GM18520 (cell line): ENCODE data around the gene SOX8.
"Not testable (repeated sequence)": the region's sequence is repeated elsewhere in the genome, so short reads cannot be mapped to it uniquely, and the experiment has no call there.

ENCODE experiments used
- ATAC-seq: cut with Tn5 transposase; IDR thresholded peaks from one replicate; pipeline ENCODE4 v1.9.1; 2021; ENCODE audit not compliant: unreplicated experiment

The SOX8 gene

GRCh38 chr16:981695-982144, at the start of gene SOX8:
Gene SOX8, plus strand, starts transcription at chr16:981770. Its CDS starts 153 bp downstream, at chr16:981923.
- no peak for ATAC-seq

DNA sequence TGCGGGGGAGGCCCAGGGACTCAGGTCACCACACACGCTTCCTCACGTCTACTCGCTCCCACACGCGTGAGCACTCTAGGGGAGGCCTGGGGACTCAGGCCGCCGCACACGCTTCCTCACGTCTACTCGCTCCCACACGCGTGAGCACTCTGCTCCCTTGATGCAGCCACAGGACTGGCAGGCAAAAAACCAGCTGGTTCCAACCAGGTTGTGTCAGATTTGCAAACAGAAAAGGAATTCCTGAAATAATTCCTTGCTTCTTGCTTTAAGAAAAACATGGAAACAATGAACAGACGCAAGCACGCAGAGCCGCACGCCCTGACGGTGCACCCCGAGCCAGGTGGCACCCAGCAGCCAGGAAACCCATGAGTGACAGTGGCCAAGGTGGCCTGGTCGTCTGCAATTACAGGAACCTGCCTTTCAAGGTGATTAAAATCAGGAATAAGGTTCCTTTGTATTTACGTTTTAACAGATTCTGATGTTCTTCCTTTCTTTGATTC, 48.7 kb upstream of the SOX8 start:
- ATAC-seq: no peak

GRCh38 chr16:933581-933980, 48.0 kb upstream of the SOX8 start:
- no peak for ATAC-seq

DNA sequence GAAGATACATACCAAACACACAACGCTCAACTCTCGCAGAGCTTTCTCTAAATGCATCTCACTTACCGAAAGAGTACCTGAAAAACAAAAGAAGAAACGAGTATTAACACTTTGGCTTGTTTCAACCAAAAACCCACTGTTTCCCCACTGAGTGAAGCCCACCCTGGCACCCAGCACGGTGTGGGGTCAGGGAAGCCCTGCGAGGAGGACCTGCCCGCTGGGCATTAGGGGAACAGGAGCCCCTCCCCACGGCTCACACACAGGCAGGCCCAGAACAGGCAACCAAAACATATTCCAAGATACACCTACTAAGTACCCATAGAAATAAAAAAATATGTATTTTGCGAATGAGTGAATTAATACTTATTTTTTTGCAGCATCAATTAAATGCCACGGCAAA, 47.4 kb upstream of the SOX8 start:
- ATAC-seq: no peak

DNA sequence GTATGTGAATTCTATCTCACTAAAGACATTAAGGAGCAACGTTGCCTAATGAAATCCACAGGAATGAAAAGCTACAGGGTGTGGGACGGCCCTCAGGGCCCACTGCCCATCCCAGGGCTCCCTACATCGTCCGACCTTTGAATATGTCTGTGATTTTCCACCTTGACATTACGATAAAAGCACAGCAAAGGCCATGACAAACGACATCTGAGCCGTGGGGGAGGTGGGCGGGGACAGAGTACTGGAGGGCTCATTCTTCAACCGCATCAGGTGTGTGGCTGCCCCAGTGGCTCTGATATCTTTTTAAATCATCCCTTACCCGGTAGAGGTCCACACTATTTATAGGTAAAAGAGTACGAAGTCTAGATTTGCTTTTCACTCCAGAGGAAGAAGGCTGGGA, 45.9 kb upstream of the SOX8 start:
- ATAC-seq: no peak

DNA sequence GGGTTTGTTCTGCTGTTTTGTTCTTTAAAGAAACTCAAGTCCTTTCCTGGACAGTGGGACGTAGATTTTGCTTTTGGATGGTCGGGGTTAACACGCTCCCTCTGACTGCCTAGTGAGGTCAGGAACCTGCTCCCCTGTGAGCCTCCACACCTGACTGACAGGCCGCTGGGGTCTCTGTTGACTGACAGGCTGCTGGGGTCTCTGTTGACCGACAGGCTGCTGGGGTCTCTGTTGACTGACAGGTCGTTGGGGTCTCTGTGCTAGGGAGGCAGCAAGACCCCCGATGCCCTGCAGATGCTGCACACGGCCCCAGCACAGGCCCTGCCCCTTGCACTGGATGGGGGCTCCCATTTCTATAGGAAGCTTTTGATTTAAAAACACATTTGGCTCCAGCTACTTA, 44.3 kb upstream of the SOX8 start:
- ATAC-seq: no peak

GRCh38 chr16:937723-938122, 43.8 kb upstream of the SOX8 start:
- no peak for ATAC-seq

- ATAC-seq: no peak
Observed at GRCh38 chr16:938136-938535, 43.4 kb upstream of the SOX8 start.

DNA sequence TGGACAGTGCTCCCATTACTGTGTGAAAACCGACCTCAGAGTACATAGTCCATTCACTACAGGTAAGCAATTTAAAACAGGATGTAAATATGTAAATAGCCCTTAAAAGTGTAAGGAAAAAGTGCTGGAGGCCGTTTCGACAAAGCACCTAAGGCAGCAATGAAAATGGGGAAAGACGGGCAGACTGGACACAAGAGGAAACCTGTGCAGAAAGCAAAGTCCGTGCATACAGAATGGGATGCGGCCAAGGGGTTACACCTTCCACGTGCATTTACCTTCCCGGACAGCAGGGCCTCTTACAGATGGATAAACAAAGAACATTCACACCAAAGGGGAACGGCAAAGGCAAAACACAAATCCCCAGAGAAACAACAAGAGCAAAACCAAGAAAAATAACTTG, 42.8 kb upstream of the SOX8 start:
- no peak for ATAC-seq

DNA sequence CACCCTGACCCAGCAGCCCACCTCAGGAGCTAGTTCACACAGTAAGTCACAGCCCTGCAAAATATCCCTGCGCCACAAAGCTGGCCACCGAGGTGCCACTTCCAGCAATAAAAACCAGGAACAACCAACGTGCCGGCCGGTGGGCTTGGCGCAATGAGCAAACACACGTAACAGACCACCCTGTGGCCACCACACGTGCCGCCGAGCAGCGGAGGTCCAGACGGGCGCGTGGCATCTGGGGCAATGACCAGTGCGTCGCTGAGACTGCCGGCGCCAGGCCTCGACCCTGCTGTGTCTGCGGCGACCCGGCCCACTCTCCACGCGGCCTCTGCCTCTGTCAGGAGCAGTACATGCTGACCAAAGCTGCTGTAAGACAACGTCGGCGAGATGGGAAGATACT, 42.3 kb upstream of the SOX8 start:
- no peak for ATAC-seq

- ATAC-seq: no peak
Observed at GRCh38 chr16:939941-940340, 41.6 kb upstream of the SOX8 start.

GRCh38 chr16:942436-943060, 39.0 kb upstream of the SOX8 start:
- ATAC-seq: no peak

GRCh38 chr16:943971-944370, 37.6 kb upstream of the SOX8 start:
- ATAC-seq: no peak

- ATAC-seq: no peak
Observed at GRCh38 chr16:945271-946047, 36.1 kb upstream of the SOX8 start.

DNA sequence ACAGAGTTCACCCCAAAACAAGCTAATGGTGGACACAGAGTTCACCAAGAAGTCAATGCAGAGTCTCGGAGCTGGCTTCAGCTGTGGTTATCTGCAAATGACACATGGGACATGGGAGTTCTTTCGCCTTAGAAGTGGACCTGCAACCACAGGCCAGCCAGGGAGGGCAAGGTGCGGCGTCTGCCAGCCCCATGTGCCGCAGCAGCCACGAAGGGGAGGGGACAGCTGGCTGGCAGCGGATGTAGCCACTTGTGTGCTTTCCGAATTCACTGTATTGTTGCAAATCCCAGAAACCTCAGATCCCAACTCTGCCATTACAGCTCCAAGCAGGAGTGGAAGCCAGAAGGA, 35.5 kb upstream of the SOX8 start:
- ATAC-seq: no peak

DNA sequence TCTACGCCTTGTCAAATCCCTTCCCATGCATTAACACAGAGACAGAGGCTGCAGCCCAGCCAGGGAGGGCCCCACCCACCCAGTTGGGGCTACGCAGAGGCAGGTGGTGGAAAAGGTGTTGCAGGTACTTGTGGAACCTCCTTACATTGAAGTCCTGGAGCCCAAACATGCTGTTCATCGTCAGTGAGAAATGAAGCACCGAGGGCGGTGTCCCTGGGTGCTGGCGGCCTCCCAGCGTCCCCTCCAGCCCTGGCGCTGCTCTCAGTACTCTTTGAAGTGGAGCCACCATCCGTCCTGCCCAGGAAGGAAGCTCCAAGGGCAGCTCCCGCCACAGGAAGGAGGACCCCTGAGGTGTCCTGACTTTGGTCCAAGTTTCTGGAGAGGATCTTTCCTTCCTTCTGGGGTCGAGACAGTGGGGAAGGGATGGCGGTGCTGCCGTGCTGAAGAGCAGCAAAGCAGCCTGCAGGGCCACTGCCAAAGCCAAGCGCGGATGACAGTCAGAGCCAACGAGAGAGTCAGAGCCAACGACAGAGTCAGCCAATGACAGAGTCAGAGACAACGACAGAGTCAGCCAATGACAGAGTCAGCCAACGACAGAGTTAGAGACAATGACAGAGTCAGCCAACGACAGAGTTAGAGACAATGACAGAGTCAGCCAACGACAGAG, 34.2 kb upstream of the SOX8 start:
- ATAC-seq: no peak

GRCh38 chr16:947922-948303, 33.7 kb upstream of the SOX8 start:
- not testable (repeated sequence) for ATAC-seq

DNA sequence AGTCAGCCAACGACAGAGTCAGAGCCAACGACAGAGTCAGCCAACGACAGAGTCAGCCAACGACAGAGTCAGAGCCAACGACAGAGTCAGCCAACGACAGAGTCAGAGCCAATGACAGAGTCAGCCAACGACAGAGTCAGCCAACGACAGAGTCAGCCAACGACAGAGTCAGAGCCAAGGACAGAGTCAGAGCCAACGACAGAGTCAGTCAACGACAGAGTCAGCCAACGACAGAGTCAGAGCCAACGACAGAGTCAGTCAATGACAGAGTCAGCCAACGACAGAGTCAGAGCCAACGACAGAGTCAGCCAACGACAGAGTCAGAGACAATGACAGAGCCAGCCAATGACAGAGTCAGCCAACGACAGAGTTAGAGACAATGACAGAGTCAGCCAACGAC, 32.8 kb upstream of the SOX8 start:
- ATAC-seq: not testable (repeated sequence)

DNA sequence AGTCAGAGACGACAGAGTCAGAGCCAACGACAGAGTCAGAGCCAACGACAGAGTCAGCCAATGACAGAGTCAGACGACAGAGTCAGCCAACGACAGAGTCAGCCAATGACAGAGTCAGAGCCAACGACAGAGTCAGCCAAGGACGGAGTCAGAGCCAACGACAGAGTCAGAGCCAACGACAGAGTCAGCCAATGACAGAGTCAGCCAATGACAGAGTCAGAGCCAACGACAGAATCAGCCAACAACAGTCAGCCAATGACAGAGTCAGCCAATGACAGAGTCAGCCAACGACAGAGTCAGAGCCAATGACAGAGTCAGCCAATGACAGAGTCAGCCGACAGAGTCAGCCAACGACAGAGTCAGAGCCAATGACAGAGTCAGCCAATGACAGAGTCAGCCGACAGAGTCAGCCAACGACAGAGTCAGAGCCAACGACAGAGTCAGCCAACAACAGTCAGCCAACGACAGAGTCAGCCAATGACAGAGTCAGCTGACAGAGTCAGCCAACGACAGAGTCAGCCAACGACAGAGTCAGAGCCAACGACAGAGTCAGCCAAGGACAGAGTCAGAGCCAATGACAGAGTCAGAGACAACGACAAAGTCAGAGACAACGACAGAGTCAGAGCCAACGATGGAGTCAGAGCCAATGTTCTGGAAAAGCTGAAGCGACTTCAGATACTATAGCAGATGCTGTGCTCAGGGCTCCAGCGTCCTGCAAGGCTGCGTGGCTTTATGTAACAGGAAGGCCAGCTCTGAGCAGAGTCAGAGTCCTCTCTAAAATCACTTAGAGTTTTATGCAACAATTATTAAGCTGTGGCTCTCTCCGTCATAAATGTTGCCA, 30.6 kb upstream of the SOX8 start:
- ATAC-seq: not testable (repeated sequence)

DNA sequence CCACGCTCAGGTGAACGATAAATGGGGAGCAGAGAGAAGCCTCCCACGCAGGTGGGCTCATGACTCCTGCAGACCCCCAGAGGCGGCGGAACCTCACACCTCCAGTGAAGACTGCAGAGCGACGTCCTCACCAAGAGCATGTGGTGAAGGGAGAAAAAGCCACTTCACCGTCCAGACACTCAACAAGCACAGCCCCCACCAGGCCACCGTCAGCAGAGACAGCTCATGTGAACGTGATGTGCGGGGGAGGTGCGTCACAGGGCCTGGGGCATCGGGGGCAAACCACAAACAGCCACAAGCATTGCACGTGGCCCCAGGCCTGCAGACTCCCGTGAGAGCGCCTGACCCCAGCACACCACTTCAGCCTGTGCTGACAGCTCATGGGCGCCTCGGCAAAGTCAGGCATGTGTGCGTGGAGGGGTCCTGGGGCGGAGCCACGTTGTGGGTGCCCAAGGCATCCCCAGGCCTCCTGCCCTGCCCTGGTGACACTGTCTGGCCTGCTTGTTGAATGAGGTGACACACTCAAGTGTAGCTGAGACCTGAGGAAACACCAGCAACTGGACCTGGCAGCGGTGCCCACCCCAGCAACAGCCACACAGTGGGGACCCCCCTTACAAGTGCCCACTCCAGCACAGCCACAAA, 29.8 kb upstream of the SOX8 start:
- ATAC-seq: no peak

GRCh38 chr16:952321-952720, 29.2 kb upstream of the SOX8 start:
- no peak for ATAC-seq
